HCT116 (cell line): ENCODE measurements around the gene DOCK1. TPM values are rescaled to one million over a fixed set of nuclear protein-coding genes. Genes with fewer than 3 reads are reported as not detected.

Source experiments
- ATAC-seq: fragments of 200-7000 bp; cut with Tn5 transposase; 2 replicates; pipeline ENCODE4 v1.9.1; 2020; ENCODE audit warnings: mild to moderate bottlenecking, moderate library complexity
- BruUV-seq: library from RNA; stranded (reverse); fragments of 400-500 nt; replicated peaks from 2 replicates; lab custom pipeline; 2021; lab: Mats Ljungman, UMichigan
- CTCF ChIA-PET: fragments of 300-600 bp; sonication (Branson Sonifier 250); formaldehyde crosslinking; loops from one replicate; lab custom pipeline; 2021; ENCODE audit warnings: antibody characterized with exemption; lab: Charles Lee
- POLR2A ChIA-PET: fragments of 300-600, 350-600 bp; sonication (Branson Sonifier 250); formaldehyde crosslinking; loops from one replicate; lab custom pipeline; 2021; ENCODE audit warnings: antibody characterized with exemption; lab: Charles Lee
- RAD21 ChIA-PET, 2 experiments: fragments of 300-600 bp; sonication (Branson Sonifier 250); formaldehyde crosslinking; loops; one replicate each; lab custom pipeline; 2023; ENCODE audit warnings: low total read pairs in 2 of 2; ENCODE audit not compliant: uncharacterized antibody in 2 of 2, unreplicated experiment in 2 of 2, low non-redundant PET in 1 of 2; lab: Charles Lee
- DNase-seq: peaks from one replicate; pipeline ENCODE4 v3.0.0-alpha.2; 2010; ENCODE audit warnings: low read depth, low spot score
- H2AFZ ChIP-seq: fragments of 200-600 bp; shearing (Covaris generic), sonication (generic); 2 replicates; pipeline ENCODE4 v1.6.1; 2017; ENCODE audit warnings: low read depth, mixed run types, mixed read lengths, antibody characterized with exemption, low read length; ENCODE audit not compliant: poor library complexity, severe bottlenecking
- H3K27ac ChIP-seq: 2 replicates; pipeline ENCODE4 v1.5.1; 2012; ENCODE audit warnings: low read depth, low read length
- H3K27me3 ChIP-seq: fragments of 200-600 bp; sonication (generic); 2 replicates; pipeline ENCODE4 v1.6.1; 2016; ENCODE audit warnings: mixed run types, low read length, mixed read lengths; ENCODE audit not compliant: insufficient read depth
- H3K36me3 ChIP-seq, 2 experiments: fragments of 200-500 bp in 1 of 2; fragments of 200-600 bp in 1 of 2; sonication (Bioruptor generic) in 1 of 2; sonication (generic) in 1 of 2; 2 replicates each; pipeline versions ENCODE4 v1.5.1 to v1.6.1; 2014 to 2016; ENCODE audit warnings: low read length in 2 of 2, inconsistent platforms in 1 of 2, mixed read lengths in 1 of 2, mixed run types in 1 of 2; ENCODE audit not compliant: insufficient read depth in 2 of 2, control insufficient read depth in 1 of 2
- H3K4me1 ChIP-seq, 2 experiments: fragments of 200-600 bp in 1 of 2; sonication (generic) in 1 of 2; 2 replicates each; pipeline versions ENCODE4 v1.5.1 to v1.6.1; 2012 to 2017; ENCODE audit warnings: low read length in 2 of 2, inconsistent platforms in 1 of 2, mild to moderate bottlenecking in 1 of 2, mixed read lengths in 1 of 2, mixed run types in 1 of 2, moderate library complexity in 1 of 2; ENCODE audit not compliant: insufficient read depth in 2 of 2, control insufficient read depth in 1 of 2
- H3K4me2 ChIP-seq: fragments of 200-600 bp; sonication (generic); 2 replicates; pipeline ENCODE4 v1.6.1; 2017; ENCODE audit warnings: mixed run types, low read length, mixed read lengths
- H3K4me3 ChIP-seq, 2 experiments: fragments of 200-600 bp in 1 of 2; sonication (generic) in 1 of 2; replicated peaks in 1 of 2; 2 replicates each; pipeline ENCODE4 v1.5.1; 2011 to 2016; ENCODE audit warnings: low read length in 2 of 2, control low read depth in 1 of 2, low read depth in 1 of 2, mild to moderate bottlenecking in 1 of 2, mixed read lengths in 1 of 2, mixed run types in 1 of 2
- H3K79me2 ChIP-seq: fragments of 200-600 bp; sonication (generic); 2 replicates; pipeline ENCODE4 v1.6.1; 2017; ENCODE audit warnings: mild to moderate bottlenecking, mixed run types, low read length, moderate library complexity, mixed read lengths; ENCODE audit not compliant: insufficient read depth
- H3K9ac ChIP-seq: fragments of 200-600 bp; sonication (generic); 2 replicates; pipeline ENCODE4 v1.6.1; 2016; ENCODE audit warnings: low read length, mixed read lengths
- H3K9me2 ChIP-seq: fragments of 200-600 bp; sonication (generic), shearing (Covaris generic); 2 replicates; pipeline ENCODE4 v1.6.1; 2017; ENCODE audit warnings: mixed run types, mild to moderate bottlenecking, moderate library complexity; ENCODE audit not compliant: insufficient read depth
- H3K9me3 ChIP-seq, 2 experiments: fragments of 200-500 bp in 1 of 2; fragments of 200-600 bp in 1 of 2; sonication (Bioruptor generic) in 1 of 2; sonication (generic) in 1 of 2; 2 replicates each; pipeline ENCODE4 v1.6.1; 2014 to 2017; ENCODE audit warnings: low read length in 2 of 2, mixed read lengths in 2 of 2, inconsistent platforms in 1 of 2, low read depth in 1 of 2, mild to moderate bottlenecking in 1 of 2, mixed run types in 1 of 2, moderate library complexity in 1 of 2; ENCODE audit not compliant: control insufficient read depth in 1 of 2, insufficient read depth in 1 of 2
- H4K20me1 ChIP-seq: fragments of 200-600 bp; sonication (generic), shearing (Covaris generic); 2 replicates; pipeline ENCODE4 v1.6.1; 2017; ENCODE audit warnings: mixed run types, mild to moderate bottlenecking, moderate library complexity; ENCODE audit not compliant: insufficient read depth
- CBX3 ChIP-seq: IDR thresholded peaks from 2 replicates; pipeline ENCODE4 v1.6.1; 2012; ENCODE audit warnings: low read depth
- ELF1 ChIP-seq: IDR thresholded peaks from 2 replicates; pipeline ENCODE4 v1.6.1; 2012; ENCODE audit warnings: low read depth, borderline replicate concordance
- EZH2 ChIP-seq: fragments of 200-600 bp; sonication (generic); IDR thresholded peaks from 2 replicates; pipeline ENCODE4 v1.6.1; 2017; ENCODE audit warnings: antibody characterized with exemption, mixed run types
- EZH2phosphoT487 ChIP-seq: fragments of 200-600 bp; IDR thresholded peaks from 2 replicates; pipeline ENCODE4 v1.6.1; 2018; ENCODE audit warnings: antibody characterized with exemption, borderline replicate concordance
- JUND ChIP-seq: IDR thresholded peaks from 2 replicates; pipeline ENCODE4 v1.6.1; 2012
- POLR2A ChIP-seq: IDR thresholded peaks from 2 replicates; pipeline ENCODE4 v1.7.0; 2011; ENCODE audit warnings: borderline replicate concordance; ENCODE audit not compliant: insufficient read depth, insufficient read length; ENCODE audit errors: extremely low read depth
- RAD21 ChIP-seq: IDR thresholded peaks from 2 replicates; pipeline ENCODE4 v1.6.1; 2012; ENCODE audit warnings: low read depth, mild to moderate bottlenecking
- SP1 ChIP-seq: IDR thresholded peaks from 2 replicates; pipeline ENCODE4 v1.6.1; 2012; ENCODE audit warnings: low read depth
- SRF ChIP-seq: IDR thresholded peaks from 2 replicates; pipeline ENCODE4 v1.6.1; 2012; ENCODE audit warnings: low read depth
- TCF7L2 ChIP-seq: IDR thresholded peaks from 2 replicates; pipeline ENCODE4 v1.7.0; 2011; ENCODE audit warnings: borderline replicate concordance, inconsistent platforms; ENCODE audit not compliant: insufficient read depth, insufficient read length; ENCODE audit errors: extremely low read depth
- YY1 ChIP-seq: IDR thresholded peaks from 2 replicates; pipeline ENCODE4 v1.6.1; 2011; ENCODE audit warnings: low read length, low read depth, moderate library complexity, mild to moderate bottlenecking; ENCODE audit not compliant: insufficient replicate concordance; ENCODE audit errors: extremely low read depth
- ZNF274 ChIP-seq: fragments of 200-500 bp; sonication (Bioruptor generic); IDR thresholded peaks from 2 replicates; pipeline ENCODE4 v1.6.1; 2014; ENCODE audit warnings: mild to moderate bottlenecking, low read depth, low read length, inconsistent platforms
- intact Hi-C: fragments of 100-400 bp; cut with micrococcal nuclease; formaldehyde crosslinking; loops from 2 replicates; pipeline ENCODE4 v1.10.0; 2022
- total RNA-seq: library from RNA; stranded (reverse); gene quantifications from one replicate; pipeline ENCODE4 v1.2.1, GENCODE V29; 2021; ENCODE audit not compliant: unreplicated experiment
- TF ChIP-seq, protein P1 (sequence below): IDR thresholded peaks from 2 replicates; pipeline ENCODE4 v1.6.1; 2011; ENCODE audit warnings: mild to moderate bottlenecking, low read length, moderate library complexity; ENCODE audit not compliant: insufficient replicate concordance; ENCODE audit errors: extremely low read depth
- TF ChIP-seq, protein P2 (sequence below): IDR thresholded peaks from 2 replicates; pipeline ENCODE4 v1.6.1; 2012

Gene DOCK1
- total RNA-seq, 1 experiment from 2014 or later: 46.5 TPM

DNA sequence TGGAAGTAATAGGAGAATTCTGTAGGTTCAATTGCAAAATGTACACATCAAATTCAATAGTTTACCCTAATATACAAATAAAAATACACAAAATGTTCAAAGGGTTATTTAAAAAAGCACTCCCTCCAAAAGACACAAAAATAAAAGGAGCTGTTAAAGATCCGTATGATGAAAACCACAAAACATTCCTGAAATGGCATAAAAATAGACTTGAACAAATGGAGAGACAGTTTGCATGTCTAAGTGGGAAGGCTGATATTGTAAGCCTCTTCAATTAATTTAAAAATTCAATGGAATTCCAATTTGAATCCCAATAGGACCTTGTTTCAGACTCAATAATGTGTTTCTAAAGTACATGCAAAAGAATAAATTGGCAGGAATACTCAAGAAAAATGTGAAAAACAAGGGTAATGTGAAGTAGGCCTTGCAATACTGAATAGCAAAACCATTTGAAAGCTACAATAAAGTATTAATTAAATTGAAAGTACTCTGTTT, 329.1 kb downstream of the DOCK1 start:
- ChIA-PET POLR2A (no interaction called here), RAD21 (no interaction called here), CTCF (interaction anchor here (2.0 kb wide), 1 partner anchor 9 kb away, joined by 11 read pairs; no protein-coding TSS in a partner anchor)
- TF ChIP-seq ZNF274: no peak
- TF ChIP-seq RAD21: no peak
- TF ChIP-seq SP1: no peak
- no peak for TF ChIP-seq ELF1
- no peak for TF ChIP-seq POLR2A
- TF ChIP-seq JUND: no peak
- TF ChIP-seq EZH2phosphoT487: no peak
- TF ChIP-seq, protein P1, sequence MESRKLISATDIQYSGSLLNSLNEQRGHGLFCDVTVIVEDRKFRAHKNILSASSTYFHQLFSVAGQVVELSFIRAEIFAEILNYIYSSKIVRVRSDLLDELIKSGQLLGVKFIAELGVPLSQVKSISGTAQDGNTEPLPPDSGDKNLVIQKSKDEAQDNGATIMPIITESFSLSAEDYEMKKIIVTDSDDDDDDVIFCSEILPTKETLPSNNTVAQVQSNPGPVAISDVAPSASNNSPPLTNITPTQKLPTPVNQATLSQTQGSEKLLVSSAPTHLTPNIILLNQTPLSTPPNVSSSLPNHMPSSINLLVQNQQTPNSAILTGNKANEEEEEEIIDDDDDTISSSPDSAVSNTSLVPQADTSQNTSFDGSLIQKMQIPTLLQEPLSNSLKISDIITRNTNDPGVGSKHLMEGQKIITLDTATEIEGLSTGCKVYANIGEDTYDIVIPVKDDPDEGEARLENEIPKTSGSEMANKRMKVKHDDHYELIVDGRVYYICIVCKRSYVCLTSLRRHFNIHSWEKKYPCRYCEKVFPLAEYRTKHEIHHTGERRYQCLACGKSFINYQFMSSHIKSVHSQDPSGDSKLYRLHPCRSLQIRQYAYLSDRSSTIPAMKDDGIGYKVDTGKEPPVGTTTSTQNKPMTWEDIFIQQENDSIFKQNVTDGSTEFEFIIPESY: no peak
- no peak for TF ChIP-seq SRF
- TF ChIP-seq CBX3: no peak
- no peak for TF ChIP-seq TCF7L2
- no peak for TF ChIP-seq YY1
- TF ChIP-seq EZH2: no peak
- TF ChIP-seq, protein P2, sequence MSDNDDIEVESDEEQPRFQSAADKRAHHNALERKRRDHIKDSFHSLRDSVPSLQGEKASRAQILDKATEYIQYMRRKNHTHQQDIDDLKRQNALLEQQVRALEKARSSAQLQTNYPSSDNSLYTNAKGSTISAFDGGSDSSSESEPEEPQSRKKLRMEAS: no peak
- Histone ChIP-seq H3K79me2 (no peaks in the 10 kb centered on the region), H3K9me2 (no peaks in the 10 kb centered on the region), H3K27ac (no peak overlapping the region), H3K4me2 (no peak overlapping the region), H3K36me3 (no peaks in the 10 kb centered on the region), H4K20me1 (no peaks in the 10 kb centered on the region), H3K27me3 (no peaks in the 10 kb centered on the region), H3K4me3 (no peak overlapping the region), H3K9me3 (no peaks in the 10 kb centered on the region), H2AFZ (no peak overlapping the region), H3K4me1 (no peaks in the 10 kb centered on the region), H3K9ac (no peak overlapping the region)
- BruUV-seq: no TSS peak
- no peak for ATAC-seq
- no peak for DNase-seq
- intact Hi-C loops: no loop called here
